ENCODE results near the gene MGLL.

DNA sequence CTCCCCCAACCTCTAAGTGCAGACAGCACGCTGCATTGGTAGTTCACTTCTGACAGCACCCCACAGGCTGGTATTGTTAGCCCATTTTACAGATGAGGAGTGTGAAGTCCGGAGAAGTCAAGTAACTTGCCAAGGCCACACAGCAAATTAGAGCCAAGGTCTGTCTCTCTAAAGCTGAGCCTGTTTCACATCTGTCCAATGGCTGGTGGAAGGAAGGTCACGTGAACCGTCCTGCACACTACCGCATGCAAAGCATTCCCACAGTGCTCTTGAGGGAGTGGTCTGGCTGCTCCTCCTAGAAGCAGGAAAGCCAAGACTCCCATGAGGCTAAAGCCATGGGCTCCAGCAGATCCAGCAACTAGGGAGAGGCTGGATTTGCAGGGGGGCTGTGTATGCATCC is 50.0 kb downstream of the MGLL start:
- TF ChIP-seq, protein P1, sequence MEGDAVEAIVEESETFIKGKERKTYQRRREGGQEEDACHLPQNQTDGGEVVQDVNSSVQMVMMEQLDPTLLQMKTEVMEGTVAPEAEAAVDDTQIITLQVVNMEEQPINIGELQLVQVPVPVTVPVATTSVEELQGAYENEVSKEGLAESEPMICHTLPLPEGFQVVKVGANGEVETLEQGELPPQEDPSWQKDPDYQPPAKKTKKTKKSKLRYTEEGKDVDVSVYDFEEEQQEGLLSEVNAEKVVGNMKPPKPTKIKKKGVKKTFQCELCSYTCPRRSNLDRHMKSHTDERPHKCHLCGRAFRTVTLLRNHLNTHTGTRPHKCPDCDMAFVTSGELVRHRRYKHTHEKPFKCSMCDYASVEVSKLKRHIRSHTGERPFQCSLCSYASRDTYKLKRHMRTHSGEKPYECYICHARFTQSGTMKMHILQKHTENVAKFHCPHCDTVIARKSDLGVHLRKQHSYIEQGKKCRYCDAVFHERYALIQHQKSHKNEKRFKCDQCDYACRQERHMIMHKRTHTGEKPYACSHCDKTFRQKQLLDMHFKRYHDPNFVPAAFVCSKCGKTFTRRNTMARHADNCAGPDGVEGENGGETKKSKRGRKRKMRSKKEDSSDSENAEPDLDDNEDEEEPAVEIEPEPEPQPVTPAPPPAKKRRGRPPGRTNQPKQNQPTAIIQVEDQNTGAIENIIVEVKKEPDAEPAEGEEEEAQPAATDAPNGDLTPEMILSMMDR (IDR thresholded peaks at IDR 0.05), result no peak
- TF ChIP-seq REST (IDR thresholded peaks at IDR 0.05; ENCODE audit: insufficient read depth in 1 of 2, low read depth in 2 of 2, low read length in 1 of 2), result no peak
- no peak for TF ChIP-seq SIN3A (IDR thresholded peaks at IDR 0.05; ENCODE audit: borderline replicate concordance, insufficient read depth, low read depth, low read length)
- TF ChIP-seq POLR2AphosphoS5 (IDR thresholded peaks at IDR 0.05; ENCODE audit: low read depth, low read length), result no peak
- no peak for TF ChIP-seq TCF7L2 (IDR thresholded peaks at IDR 0.05; ENCODE audit: low read depth, low read length)
